GM12878 (cell line): ENCODE measurements around the gene OPCML. TPM values are rescaled to one million over a fixed set of nuclear protein-coding genes. Genes with fewer than 3 reads are reported as not detected.

Source experiments
- ATAC-seq: fragments of 200-7000 bp; cut with Tn5 transposase; 3 replicates; pipeline ENCODE4 v1.9.1; 2020; ENCODE audit warnings: mild to moderate bottlenecking, moderate library complexity
- BruUV-seq: library from RNA; stranded (reverse); fragments of 400-500 nt; replicated peaks from 2 replicates; lab custom pipeline; 2021; lab: Mats Ljungman, UMichigan
- CTCF ChIA-PET: fragments of 300-600 bp; sonication (Branson Sonifier 250); formaldehyde crosslinking; extraction: SDS; loops from one replicate; lab custom pipeline; 2021; ENCODE audit warnings: inconsistent platforms; lab: Yijun Ruan, JAX
- POLR2A ChIA-PET: fragments of 350-600 bp; formaldehyde crosslinking; extraction: SDS; loops from one replicate; lab custom pipeline; 2021; ENCODE audit warnings: inconsistent platforms; lab: Charles Lee
- RAD21 ChIA-PET: fragments of 300-600 bp; sonication (Branson Sonifier 250); formaldehyde crosslinking; loops from one replicate; lab custom pipeline; 2023; ENCODE audit warnings: antibody characterized with exemption; ENCODE audit not compliant: unreplicated experiment; lab: Charles Lee
- SMC1A ChIA-PET: fragments of 300-600 bp; sonication (Branson Sonifier 250); formaldehyde crosslinking; loops from one replicate; lab custom pipeline; 2023; ENCODE audit not compliant: unreplicated experiment, uncharacterized antibody; lab: Charles Lee
- DNase-seq: peaks from one replicate; pipeline ENCODE4 v3.0.0-alpha.2; 2011; ENCODE audit warnings: low read depth, low spot score
- FAIRE-seq: peaks from 3 replicates; lab custom pipeline; 2011; peaks lifted over from hg19 to GRCh38; lab: Jason Lieb, UNC
- H2AFZ ChIP-seq: 2 replicates; pipeline ENCODE4 v1.6.0; 2011; ENCODE audit warnings: low read depth, low read length, control low read depth; ENCODE audit not compliant: control insufficient read depth
- H3K27ac ChIP-seq: 2 replicates; pipeline ENCODE4 v1.5.1; 2011; ENCODE audit warnings: control low read depth; ENCODE audit not compliant: control insufficient read depth, insufficient read depth
- H3K27me3 ChIP-seq, 2 experiments: replicated peaks in 1 of 2; 2 replicates each; pipeline versions ENCODE4 v1.6.0 to v1.6.1; 2011; ENCODE audit warnings: low read length in 1 of 2; ENCODE audit not compliant: control insufficient read depth in 2 of 2, insufficient read depth in 2 of 2
- H3K36me3 ChIP-seq, 2 experiments: 2 replicates each; pipeline ENCODE4 v1.5.1; 2011; ENCODE audit warnings: low read length in 1 of 2; ENCODE audit not compliant: control insufficient read depth in 2 of 2, insufficient read depth in 2 of 2
- H3K4me1 ChIP-seq: 2 replicates; pipeline ENCODE4 v1.6.1; 2011; ENCODE audit warnings: mild to moderate bottlenecking, low read length, moderate library complexity, mixed read lengths; ENCODE audit not compliant: control insufficient read depth, insufficient read depth
- H3K4me2 ChIP-seq: 2 replicates; pipeline ENCODE4 v1.6.0; 2011; ENCODE audit warnings: control low read depth; ENCODE audit not compliant: control insufficient read depth, insufficient read depth
- H3K4me3 ChIP-seq: fragments of 200-600 bp; sonication (generic); 2 replicates; pipeline ENCODE4 v1.5.1; 2016
- H3K79me2 ChIP-seq: 2 replicates; pipeline ENCODE4 v1.6.0; 2011; ENCODE audit warnings: low read length; ENCODE audit not compliant: control insufficient read depth, insufficient read depth
- H3K9ac ChIP-seq: 2 replicates; pipeline ENCODE4 v1.8.0; 2011; ENCODE audit warnings: low read length, control low read depth, mixed read lengths; ENCODE audit not compliant: control insufficient read depth, insufficient read depth
- H3K9me3 ChIP-seq: replicated peaks from 3 replicates; pipeline ENCODE4 v1.5.1; 2011; ENCODE audit warnings: mild to moderate bottlenecking, low read length; ENCODE audit not compliant: control insufficient read depth, insufficient read depth
- H4K20me1 ChIP-seq: 2 replicates; pipeline ENCODE4 v1.6.0; 2011; ENCODE audit not compliant: control insufficient read depth, insufficient read depth
- BRCA1 ChIP-seq: IDR thresholded peaks from 2 replicates; pipeline ENCODE4 v1.6.1; 2011; ENCODE audit warnings: low read depth, low read length, improper control_type of control experiment
- CREB1 ChIP-seq: IDR thresholded peaks from 2 replicates; pipeline ENCODE4 v1.6.1; 2012; ENCODE audit warnings: low read depth, mild to moderate bottlenecking, inconsistent platforms
- CUX1 ChIP-seq: IDR thresholded peaks from 2 replicates; pipeline ENCODE4 v1.6.1; 2012; ENCODE audit warnings: improper control_type of control experiment, low read depth, low read length; ENCODE audit not compliant: insufficient replicate concordance
- DPF2 ChIP-seq: fragments of 450-650 bp; IDR thresholded peaks from 2 replicates; pipeline ENCODE4 v1.6.1; 2017; ENCODE audit warnings: mild to moderate bottlenecking
- EGR1 ChIP-seq, 2 experiments: IDR thresholded peaks; 1 replicate in 1 of 2; 2 replicates in 1 of 2; pipeline ENCODE4 v1.6.1; 2011 to 2012; ENCODE audit warnings: low read depth in 2 of 2, low read length in 2 of 2, borderline replicate concordance in 1 of 2, mild to moderate bottlenecking in 1 of 2, moderate library complexity in 1 of 2
- FOS ChIP-seq: IDR thresholded peaks from 3 replicates; pipeline ENCODE4 v1.6.1; 2011; ENCODE audit warnings: borderline replicate concordance; ENCODE audit not compliant: insufficient read length; ENCODE audit errors: extremely low read depth
- FOXK2 ChIP-seq: fragments of 450-650 bp; IDR thresholded peaks from 2 replicates; pipeline ENCODE4 v1.6.1; 2017; ENCODE audit warnings: mild to moderate bottlenecking, moderate library complexity
- IKZF1 ChIP-seq: fragments of 450-650 bp; conservative IDR thresholded peaks from 2 replicates; pipeline ENCODE4 v1.6.1; 2017; ENCODE audit warnings: antibody characterized with exemption, mild to moderate bottlenecking
- MTA2 ChIP-seq: fragments of 450-650 bp; IDR thresholded peaks from 2 replicates; pipeline ENCODE4 v1.6.1; 2016; ENCODE audit warnings: low read depth, mild to moderate bottlenecking, moderate library complexity
- MYC ChIP-seq: IDR thresholded peaks from 2 replicates; pipeline ENCODE4 v1.6.1; 2011; ENCODE audit warnings: mild to moderate bottlenecking, low read length, moderate library complexity, inconsistent platforms; ENCODE audit not compliant: insufficient read depth, insufficient replicate concordance, insufficient read length, severe bottlenecking
- NFIC ChIP-seq: IDR thresholded peaks from 2 replicates; pipeline ENCODE4 v1.6.1; 2012; ENCODE audit warnings: low read depth, mild to moderate bottlenecking, inconsistent platforms, low read length, moderate library complexity
- NFYA ChIP-seq: IDR thresholded peaks from 2 replicates; pipeline ENCODE4 v1.6.1; 2011; ENCODE audit warnings: low read depth, mild to moderate bottlenecking, low read length, improper control_type of control experiment, borderline replicate concordance
- NRF1 ChIP-seq: conservative IDR thresholded peaks from 2 replicates; pipeline ENCODE4 v1.6.1; 2011; ENCODE audit warnings: mild to moderate bottlenecking, low read depth, low read length, improper control_type of control experiment
- RCOR1 ChIP-seq: conservative IDR thresholded peaks from 2 replicates; pipeline ENCODE4 v1.6.1; 2012; ENCODE audit warnings: low read depth, low read length, improper control_type of control experiment
- RELA ChIP-seq: fragments of 450-650 bp; IDR thresholded peaks from 2 replicates; pipeline ENCODE4 v1.8.0; 2014; ENCODE audit warnings: borderline replicate concordance; ENCODE audit not compliant: partially characterized antibody
- SMC3 ChIP-seq: IDR thresholded peaks from 2 replicates; pipeline ENCODE4 v1.6.1; 2011; ENCODE audit warnings: low read length, improper control_type of control experiment, borderline replicate concordance
- SUZ12 ChIP-seq: fragments of 200-600 bp; sonication (generic); IDR thresholded peaks from one replicate; pipeline ENCODE4 v1.6.1; 2018; ENCODE audit warnings: antibody characterized with exemption, mild to moderate bottlenecking; ENCODE audit not compliant: unreplicated experiment
- ZNF24 ChIP-seq: fragments of 450-650 bp; IDR thresholded peaks from 2 replicates; pipeline ENCODE4 v1.6.1; 2017; ENCODE audit warnings: antibody characterized with exemption, mild to moderate bottlenecking
- WGBS: methylation state at CpG from one replicate; pipeline ENCODE4 v1.1.6; 2016; ENCODE audit warnings: low lambda C conversion rate; ENCODE audit not compliant: insufficient replicate concordance, insufficient coverage; ENCODE audit errors: missing lambda C conversion rate; 5-methylcytosine and 5-hydroxymethylcytosine counted together
- in situ Hi-C: fragments of 300-500 bp; cut with MboI; formaldehyde crosslinking; loops from 9 replicates; pipeline ENCODE4 v1.14.3; 2018; ENCODE audit warnings: mixed read lengths
- intact Hi-C: fragments of 100-400 bp; cut with micrococcal nuclease; formaldehyde crosslinking; loops from one replicate; pipeline ENCODE4 v1.14.2; 2022; ENCODE audit not compliant: unreplicated experiment
- polyA plus RNA-seq, 11 experiments: library from polyadenylated mRNA; depleted of rRNA in 4 of 11; unstranded in 6 of 11; stranded (reverse) in 5 of 11; fragments of >200 nt; fragmentation: Nextera tagmentation in 4 of 11; fragmentation: Illumina TruSeq in 1 of 11; extraction: Ambion mirVana in 4 of 11; extraction: Trizol in 1 of 11; gene quantifications; 1 replicate in 1 of 11; 2 replicates in 10 of 11; pipeline versions ENCODE4 v1.2.1 to v1.2.3, GENCODE V29; 2011 to 2016; ENCODE audit warnings: inconsistent platforms in 2 of 11, missing spikeins in 2 of 11, low read depth in 1 of 11
- total RNA-seq, 4 experiments: library from RNA; depleted of rRNA in 3 of 4; stranded (reverse); fragments of >200 nt in 3 of 4; fragmentation: Illumina TruSeq in 1 of 4; extraction: Trizol in 1 of 4; gene quantifications; 2 replicates each; pipeline versions ENCODE4 v1.2.1 to v1.2.3, GENCODE V29; 2013 to 2021
- TF ChIP-seq, protein P1 (sequence below): IDR thresholded peaks from 2 replicates; pipeline ENCODE4 v1.6.1; 2011; ENCODE audit warnings: low read depth, low read length, improper control_type of control experiment, borderline replicate concordance

OPCML gene
- total and polyA plus RNA-seq, 10 of the 15 experiments (the other 5 are each of a cell fraction or from before 2014, with no cell fraction given), result 0.84 TPM; not detected in 9

GRCh38 chr11:132590986-132591385 lies 941.3 kb downstream of the OPCML start:
- BruUV-seq, result no TSS peak
- Histone ChIP-seq H3K9me3 (no peaks in the 10 kb centered on the region), H3K4me3 (no peak overlapping the region), H3K27ac (no peak overlapping the region), H3K79me2 (no peaks in the 10 kb centered on the region), H2AFZ (no peak overlapping the region), H3K27me3 (no peaks in the 10 kb centered on the region; a peak in 1 of 4 replicates), H3K36me3 (no peaks in the 10 kb centered on the region), H3K9ac (no peak overlapping the region), H4K20me1 (no peaks in the 10 kb centered on the region), H3K4me1 (no peaks in the 10 kb centered on the region), H3K4me2 (no peak overlapping the region)
- SMC1A ChIA-PET, result no interaction called here
- FAIRE-seq, result no peak
- CTCF ChIA-PET, result no interaction called here
- intact Hi-C loops, result no loop called here
- 46% methylated on average over 5 of the region's 5 CpGs for WGBS
- ATAC-seq, result no peak
- RAD21 ChIA-PET, result no interaction called here
- POLR2A ChIA-PET, result no interaction called here
- no peak for DNase-seq
- in situ Hi-C loops, result no loop called here
- TF ChIP-seq BRCA1, result no peak
- TF ChIP-seq MTA2, result no peak
- TF ChIP-seq CUX1, result no peak
- TF ChIP-seq DPF2, result no peak
- TF ChIP-seq EGR1 (IDR thresholded peaks at IDR 0.05; ENCODE audit: borderline replicate concordance in 1 of 2, low read depth in 2 of 2, low read length in 2 of 2), result no peak
- no peak for TF ChIP-seq FOS
- TF ChIP-seq SUZ12, result no peak
- TF ChIP-seq NFIC, result no peak
- no peak for TF ChIP-seq MYC
- no peak for TF ChIP-seq RELA
- TF ChIP-seq, protein P1, sequence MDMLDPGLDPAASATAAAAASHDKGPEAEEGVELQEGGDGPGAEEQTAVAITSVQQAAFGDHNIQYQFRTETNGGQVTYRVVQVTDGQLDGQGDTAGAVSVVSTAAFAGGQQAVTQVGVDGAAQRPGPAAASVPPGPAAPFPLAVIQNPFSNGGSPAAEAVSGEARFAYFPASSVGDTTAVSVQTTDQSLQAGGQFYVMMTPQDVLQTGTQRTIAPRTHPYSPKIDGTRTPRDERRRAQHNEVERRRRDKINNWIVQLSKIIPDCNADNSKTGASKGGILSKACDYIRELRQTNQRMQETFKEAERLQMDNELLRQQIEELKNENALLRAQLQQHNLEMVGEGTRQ, result no peak
- TF ChIP-seq CREB1, result no peak
- TF ChIP-seq SMC3, result no peak
- no peak for TF ChIP-seq ZNF24
- TF ChIP-seq IKZF1, result no peak
- no peak for TF ChIP-seq RCOR1
- no peak for TF ChIP-seq NFYA
- no peak for TF ChIP-seq FOXK2
- no peak for TF ChIP-seq NRF1
